ENCODE data around the gene BCDIN3D. TPM values are rescaled to one million over a fixed set of nuclear protein-coding genes. Genes with fewer than 3 reads are reported as not detected.

The BCDIN3D gene
- total RNA-seq, 3 donors from 2014 or later (not counting 1 experiment from before 2014, with no cell fraction given): 4.0 to 6.0 (median 4.4) TPM

GRCh38 chr12:49796606-49797448, 46.1 kb downstream of the BCDIN3D start:
- Histone ChIP-seq H3K4me3 (ENCODE audit: low read length) (no peak overlapping the region), H3K27ac (ENCODE audit: low read length) (no peak overlapping the region), H3K9me3 (ENCODE audit: control insufficient read depth, insufficient read depth, low read length) (no peaks in the 10 kb centered on the region), H3K27me3 (ENCODE audit: control insufficient read depth, insufficient read depth, low read length) (no peaks in the 10 kb centered on the region), H3K4me1 (ENCODE audit: control insufficient read depth, insufficient read depth, low read length) (no peaks in the 10 kb centered on the region), H3K36me3 (ENCODE audit: control insufficient read depth, insufficient read depth, low read length) (peaks cover 20% of the 10 kb centered on the region)
- no peaks in the 10 kb centered on the region for H3K9me3 Mint-ChIP-seq
- no peaks in the 10 kb centered on the region for H3K36me3 Mint-ChIP-seq
- H3K27ac Mint-ChIP-seq: no peak overlapping the region
- no peak for DNase-seq
- ATAC-seq: no peak
- no peak overlapping the region for H3K4me3 Mint-ChIP-seq
- H3K4me1 Mint-ChIP-seq: no peaks in the 10 kb centered on the region
- 91% methylated on average over 17 of the region's 17 CpGs for WGBS (ENCODE audit: insufficient coverage)
- intact Hi-C loops (cut with micrococcal nuclease): no loop called here
- no peak for TF ChIP-seq CTCF (IDR thresholded peaks at IDR 0.05)
- H3K27me3 Mint-ChIP-seq (ENCODE audit: low read depth in 2 of 2): no peaks in the 10 kb centered on the region

GRCh38 chr12:49796155-49796554, 46.8 kb downstream of the BCDIN3D start:
- H3K4me1 Mint-ChIP-seq: no peaks in the 10 kb centered on the region
- no peaks in the 10 kb centered on the region for H3K27me3 Mint-ChIP-seq (ENCODE audit: low read depth in 2 of 2)
- intact Hi-C loops (cut with micrococcal nuclease): no loop called here
- Histone ChIP-seq H3K27ac (ENCODE audit: low read length) (no peak overlapping the region), H3K4me3 (ENCODE audit: low read length) (no peak overlapping the region), H3K27me3 (ENCODE audit: control insufficient read depth, insufficient read depth, low read length) (no peaks in the 10 kb centered on the region), H3K4me1 (ENCODE audit: control insufficient read depth, insufficient read depth, low read length) (no peaks in the 10 kb centered on the region), H3K36me3 (ENCODE audit: control insufficient read depth, insufficient read depth, low read length) (peaks cover 16% of the 10 kb centered on the region), H3K9me3 (ENCODE audit: control insufficient read depth, insufficient read depth, low read length) (no peaks in the 10 kb centered on the region)
- WGBS (ENCODE audit: insufficient coverage): 96% methylated on average over 12 of the region's 12 CpGs
- H3K4me3 Mint-ChIP-seq: no peak overlapping the region
- no peak for ATAC-seq
- TF ChIP-seq CTCF (IDR thresholded peaks at IDR 0.05): no peak
- no peaks in the 10 kb centered on the region for H3K9me3 Mint-ChIP-seq
- no peaks in the 10 kb centered on the region for H3K36me3 Mint-ChIP-seq
- DNase-seq: no peak
- H3K27ac Mint-ChIP-seq: no peak overlapping the region

DNA sequence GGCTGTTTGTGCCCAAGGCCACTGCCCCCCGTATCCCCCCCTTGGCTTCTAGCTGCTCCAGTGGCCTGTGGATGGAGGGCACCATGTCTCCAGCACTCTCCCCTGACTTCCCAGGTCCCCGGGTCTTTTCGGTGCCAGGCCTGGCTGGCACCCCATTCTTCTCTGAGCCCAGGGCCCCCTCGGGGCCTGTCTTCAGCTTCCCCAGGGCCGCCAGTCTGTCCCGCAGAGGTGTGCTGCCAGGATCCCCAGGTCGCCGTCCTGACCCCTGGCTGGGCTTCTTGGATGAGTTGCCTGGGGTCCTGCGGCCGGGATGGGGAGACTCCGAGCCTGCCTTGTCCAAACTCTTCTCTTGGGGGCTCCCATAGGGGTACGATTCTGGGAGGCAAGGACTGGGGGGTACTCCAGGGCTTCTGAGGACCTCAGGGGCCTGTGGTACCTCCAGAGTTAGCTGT, 47.2 kb downstream of the BCDIN3D start:
- Histone ChIP-seq H3K27ac (ENCODE audit: low read length) (no peak overlapping the region), H3K36me3 (ENCODE audit: control insufficient read depth, insufficient read depth, low read length) (peaks cover 16% of the 10 kb centered on the region), H3K9me3 (ENCODE audit: control insufficient read depth, insufficient read depth, low read length) (no peaks in the 10 kb centered on the region), H3K4me1 (ENCODE audit: control insufficient read depth, insufficient read depth, low read length) (no peaks in the 10 kb centered on the region), H3K27me3 (ENCODE audit: control insufficient read depth, insufficient read depth, low read length) (no peaks in the 10 kb centered on the region), H3K4me3 (ENCODE audit: low read length) (no peak overlapping the region)
- H3K4me1 Mint-ChIP-seq: no peaks in the 10 kb centered on the region
- no peaks in the 10 kb centered on the region for H3K27me3 Mint-ChIP-seq (ENCODE audit: low read depth in 2 of 2)
- intact Hi-C loops (cut with micrococcal nuclease): no loop called here
- H3K9me3 Mint-ChIP-seq: no peaks in the 10 kb centered on the region
- no peak overlapping the region for H3K4me3 Mint-ChIP-seq
- H3K27ac Mint-ChIP-seq: no peak overlapping the region
- no peak for DNase-seq
- H3K36me3 Mint-ChIP-seq: no peaks in the 10 kb centered on the region
- WGBS (ENCODE audit: insufficient coverage): 94% methylated on average over 12 of the region's 12 CpGs
- no peak for ATAC-seq
- no peak for TF ChIP-seq CTCF (IDR thresholded peaks at IDR 0.05)
